ENCODE results near the gene CPT1B.

DNA sequence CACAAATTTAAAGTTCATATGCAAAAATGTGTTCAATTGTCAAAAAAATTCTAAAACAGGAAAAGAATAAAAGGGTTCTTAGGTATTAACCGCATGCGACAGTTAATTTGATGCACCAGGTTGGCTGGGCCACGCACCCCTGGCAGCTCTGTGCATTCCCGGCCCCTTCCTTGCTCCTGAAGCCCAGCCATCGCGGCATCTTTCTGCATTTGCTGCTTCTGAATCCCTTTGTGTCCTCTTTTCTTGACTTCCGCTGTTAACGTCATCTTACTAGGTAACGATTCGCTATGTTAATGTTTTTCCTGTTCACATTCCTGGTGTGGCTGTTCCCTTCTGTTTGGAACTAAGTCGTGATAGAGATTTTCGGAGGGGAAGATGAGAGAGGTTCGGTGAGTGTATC, 40.5 kb downstream of the CPT1B start:
- TF ChIP-seq, protein P1, sequence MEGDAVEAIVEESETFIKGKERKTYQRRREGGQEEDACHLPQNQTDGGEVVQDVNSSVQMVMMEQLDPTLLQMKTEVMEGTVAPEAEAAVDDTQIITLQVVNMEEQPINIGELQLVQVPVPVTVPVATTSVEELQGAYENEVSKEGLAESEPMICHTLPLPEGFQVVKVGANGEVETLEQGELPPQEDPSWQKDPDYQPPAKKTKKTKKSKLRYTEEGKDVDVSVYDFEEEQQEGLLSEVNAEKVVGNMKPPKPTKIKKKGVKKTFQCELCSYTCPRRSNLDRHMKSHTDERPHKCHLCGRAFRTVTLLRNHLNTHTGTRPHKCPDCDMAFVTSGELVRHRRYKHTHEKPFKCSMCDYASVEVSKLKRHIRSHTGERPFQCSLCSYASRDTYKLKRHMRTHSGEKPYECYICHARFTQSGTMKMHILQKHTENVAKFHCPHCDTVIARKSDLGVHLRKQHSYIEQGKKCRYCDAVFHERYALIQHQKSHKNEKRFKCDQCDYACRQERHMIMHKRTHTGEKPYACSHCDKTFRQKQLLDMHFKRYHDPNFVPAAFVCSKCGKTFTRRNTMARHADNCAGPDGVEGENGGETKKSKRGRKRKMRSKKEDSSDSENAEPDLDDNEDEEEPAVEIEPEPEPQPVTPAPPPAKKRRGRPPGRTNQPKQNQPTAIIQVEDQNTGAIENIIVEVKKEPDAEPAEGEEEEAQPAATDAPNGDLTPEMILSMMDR (IDR thresholded peaks at IDR 0.05; ENCODE audit: insufficient read depth, low read depth, low read length), result no peak
- no peak for TF ChIP-seq EZH2 (IDR thresholded peaks at IDR 0.05; ENCODE audit: insufficient read depth, low read length)
